Jurkat, Clone E6-1 (cell line): Measurements from ENCODE around the gene SEL1L3. TPM values are rescaled to one million over a fixed set of nuclear protein-coding genes. Genes with fewer than 3 reads are reported as not detected.
"Not testable (repeated sequence)": the region's sequence is repeated elsewhere in the genome, so short reads cannot be mapped to it uniquely, and the experiment has no call there.

ENCODE experiments used
- DNase-seq: peaks from one replicate; pipeline ENCODE4 v3.0.0-alpha.2; 2011; ENCODE audit warnings: low read depth, low spot score
- H3K4me3 ChIP-seq: 2 replicates; pipeline ENCODE4 v1.5.1; 2011; ENCODE audit warnings: mild to moderate bottlenecking, low read length, control low read depth, moderate library complexity
- polyA plus RNA-seq: library from polyadenylated mRNA; unstranded; fragments of >200 nt; gene quantifications from one replicate; pipeline ENCODE4 v1.2.1, GENCODE V29; 2012; ENCODE audit warnings: missing spikeins; ENCODE audit not compliant: insufficient read length, insufficient read depth

Gene SEL1L3
- 14.9 TPM for polyA plus RNA-seq

DNA sequence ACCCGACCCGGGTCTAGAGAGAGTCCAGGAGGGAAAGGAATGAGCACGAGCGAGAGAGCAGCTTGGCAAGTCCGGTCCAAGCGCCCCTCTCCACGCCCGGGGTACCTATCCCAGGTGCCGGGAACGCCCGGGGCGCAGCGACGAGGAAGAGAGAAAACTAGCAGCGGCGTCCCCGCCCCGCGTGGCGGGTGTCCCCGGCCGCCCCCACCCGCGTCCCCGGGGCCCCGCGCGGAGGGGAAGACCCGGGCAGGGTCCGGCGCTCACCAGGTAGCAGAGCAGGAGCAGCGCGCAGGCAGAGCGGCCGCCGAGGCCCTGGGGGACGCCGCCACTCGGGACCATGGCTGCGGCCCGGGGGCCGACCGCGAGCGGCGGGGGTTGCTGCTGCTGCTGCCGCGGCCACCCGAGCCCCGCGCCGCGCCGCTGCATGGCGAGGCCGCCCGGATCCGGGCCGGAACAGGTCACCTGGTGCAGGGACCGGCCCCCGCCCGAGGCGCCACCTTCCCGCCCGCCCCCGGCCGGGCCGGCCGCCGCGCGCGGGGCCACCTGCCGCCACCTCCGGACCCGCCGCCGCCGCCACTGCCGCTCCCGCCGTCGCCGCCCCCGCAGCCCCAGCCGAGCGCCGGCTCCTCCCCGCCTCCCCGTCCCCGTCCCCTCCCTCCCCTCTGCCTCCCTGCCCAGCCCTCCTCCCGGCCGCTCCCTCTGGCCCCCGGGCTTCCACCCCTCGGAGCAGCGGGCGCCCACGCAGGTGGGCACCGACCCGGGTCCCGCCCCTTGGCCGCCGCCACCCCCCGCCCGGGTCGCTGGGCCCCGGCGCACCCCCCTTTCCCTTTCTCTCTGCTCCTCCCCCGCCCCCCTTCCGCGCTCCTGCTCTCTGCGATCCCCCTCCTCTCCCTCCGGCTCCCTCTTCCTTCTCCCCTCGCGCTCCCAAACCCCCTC is at the start of gene SEL1L3:
SEL1L3 (minus strand) TSS at position 578 of the 936 bp plus-strand sequence; CDS start at position 426, 152 bp downstream.
- no peak for DNase-seq
- H3K4me3 ChIP-seq = peak within 1 kb of the TSS; percentile 52

DNA sequence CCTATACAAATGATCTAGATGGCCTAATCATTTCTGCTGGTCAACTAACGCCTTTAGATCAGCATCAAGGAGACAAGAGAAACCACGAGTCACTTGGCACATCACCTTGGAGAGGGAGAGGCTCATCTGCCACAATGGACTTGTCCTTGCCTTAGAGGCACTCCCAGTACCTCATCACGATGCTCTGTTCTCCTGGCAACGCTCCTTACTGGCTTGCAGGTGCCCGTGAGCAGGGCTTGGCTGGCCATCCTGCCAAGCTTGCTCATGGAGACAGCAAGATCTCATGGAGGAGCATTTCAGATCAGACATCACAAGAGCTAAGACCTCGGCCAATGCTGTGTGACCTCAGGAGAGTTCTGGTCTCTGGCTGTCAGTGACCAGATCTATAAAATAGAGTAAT is 48.6 kb upstream of the SEL1L3 start:
- no peak for DNase-seq
- no peak overlapping the region for H3K4me3 ChIP-seq

DNA sequence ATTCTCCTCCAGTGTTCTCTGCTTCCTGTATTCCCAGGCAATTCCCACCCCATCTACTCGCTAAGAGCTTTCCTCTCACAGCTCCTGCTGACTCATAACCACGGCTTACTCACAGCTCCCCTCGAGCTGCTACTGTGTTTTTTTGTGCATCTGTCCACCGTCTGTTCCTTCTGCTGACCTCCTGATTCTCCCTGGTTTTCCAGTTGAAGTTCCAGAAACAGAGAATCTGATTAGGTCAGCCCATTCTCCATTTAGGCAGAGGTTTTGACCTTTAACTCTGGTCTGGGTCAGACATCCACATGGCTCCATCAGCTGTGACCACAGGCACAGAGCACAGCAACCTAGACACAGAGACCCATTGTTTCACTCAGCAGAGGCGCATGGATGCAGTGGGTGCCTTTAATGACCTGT is 45.7 kb upstream of the SEL1L3 start:
- H3K4me3 ChIP-seq = no peak overlapping the region
- no peak for DNase-seq

DNA sequence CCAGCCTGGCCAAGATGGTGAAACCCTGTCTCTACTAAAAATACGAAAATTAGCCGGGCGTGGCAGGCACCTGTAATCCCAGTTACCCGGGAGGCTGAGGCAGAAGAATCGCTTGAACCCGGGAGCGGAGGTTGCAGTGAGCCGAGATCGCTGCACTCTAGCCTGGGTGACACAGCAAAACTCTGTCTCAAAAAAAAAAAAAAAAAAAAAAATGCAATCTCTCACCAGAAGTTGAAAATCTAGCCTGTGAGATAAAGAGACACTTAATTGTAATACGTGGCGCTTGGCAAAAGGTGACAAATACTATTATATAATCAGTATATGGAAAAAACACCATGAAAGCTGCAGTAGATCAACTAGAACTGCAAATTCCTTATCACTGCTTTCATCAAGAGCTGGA is 43.3 kb upstream of the SEL1L3 start:
- not testable (repeated sequence) for DNase-seq

DNA sequence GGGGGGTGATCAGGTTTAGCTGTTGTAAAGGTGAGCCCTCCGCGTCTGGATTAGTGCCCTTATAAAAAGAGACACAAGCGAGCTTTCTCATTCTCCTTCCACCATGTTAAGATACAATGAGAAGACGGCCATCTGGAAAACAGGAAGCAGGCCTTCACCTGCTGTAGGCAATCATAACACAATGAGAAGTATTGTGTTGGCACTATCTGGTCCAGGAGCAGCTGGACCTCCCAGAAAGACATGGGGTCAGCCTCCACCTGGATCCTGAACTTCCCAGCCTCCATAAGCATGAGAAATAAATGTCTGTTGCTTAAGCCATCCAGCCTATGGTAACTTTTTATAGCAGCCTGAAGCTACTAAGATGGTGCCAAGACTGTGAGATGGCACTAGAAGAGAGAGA is 42.6 kb upstream of the SEL1L3 start:
- no peak for DNase-seq
- no peak overlapping the region for H3K4me3 ChIP-seq

More for the DNA sequence above, 43.3 kb upstream of the SEL1L3 start:
- H3K4me3 ChIP-seq = not testable (repeated sequence)

DNA sequence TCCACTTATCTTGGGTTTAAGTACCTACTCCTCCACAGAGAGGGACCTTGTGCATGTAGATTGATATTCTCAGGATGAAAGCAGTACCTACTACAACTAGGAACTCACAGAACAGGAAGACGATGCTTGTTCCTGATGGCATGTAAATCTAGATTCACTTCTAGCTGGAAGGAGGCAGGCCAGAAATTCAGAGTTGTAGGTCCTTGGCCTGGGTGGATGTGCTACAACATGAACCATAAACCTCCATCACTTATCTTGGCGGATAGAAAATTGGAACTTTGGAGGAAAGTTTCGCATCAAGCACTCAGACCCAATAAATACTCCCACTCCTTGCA is 41.9 kb upstream of the SEL1L3 start:
- no peak for DNase-seq
- no peak overlapping the region for H3K4me3 ChIP-seq

DNA sequence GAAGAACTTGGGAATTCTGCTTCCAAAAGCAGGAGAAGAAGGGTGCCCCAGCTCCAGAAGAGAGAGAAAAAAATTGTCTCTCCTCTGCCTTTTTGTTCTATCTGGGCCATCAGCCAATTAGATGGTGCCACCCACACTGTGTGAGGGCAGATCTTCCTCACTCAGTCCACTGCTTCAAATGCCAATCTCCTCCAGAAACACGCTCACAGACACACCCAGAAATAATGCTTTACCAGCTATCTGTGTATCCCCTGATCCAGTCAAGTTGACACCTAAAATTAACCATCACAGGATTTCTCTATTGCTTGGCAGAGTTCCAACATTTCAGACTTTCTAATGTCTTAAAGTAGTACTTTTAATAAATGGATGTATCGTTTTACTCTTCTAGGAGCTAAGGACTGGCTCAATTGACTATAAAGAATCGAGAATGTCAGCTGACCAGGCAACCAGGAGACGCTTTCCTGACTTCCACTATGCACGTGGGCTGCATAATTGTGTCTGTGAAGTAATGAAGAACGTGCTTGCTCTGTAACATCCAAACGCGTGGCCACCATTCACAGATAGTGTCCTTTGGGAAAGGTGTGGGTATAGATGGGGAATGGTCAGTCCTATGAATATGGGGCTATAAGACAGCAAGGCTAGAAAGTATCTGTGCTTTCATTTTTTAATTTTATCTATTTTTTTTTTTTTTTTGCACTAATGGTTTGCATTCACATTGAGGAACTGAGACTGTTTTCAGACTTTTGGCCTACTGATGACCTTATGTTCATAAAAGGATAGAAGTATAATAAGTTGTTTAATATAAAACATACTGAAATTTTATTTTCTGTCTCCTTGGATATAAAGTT is 41.3 kb upstream of the SEL1L3 start:
- no peak overlapping the region for H3K4me3 ChIP-seq
- no peak for DNase-seq

DNA sequence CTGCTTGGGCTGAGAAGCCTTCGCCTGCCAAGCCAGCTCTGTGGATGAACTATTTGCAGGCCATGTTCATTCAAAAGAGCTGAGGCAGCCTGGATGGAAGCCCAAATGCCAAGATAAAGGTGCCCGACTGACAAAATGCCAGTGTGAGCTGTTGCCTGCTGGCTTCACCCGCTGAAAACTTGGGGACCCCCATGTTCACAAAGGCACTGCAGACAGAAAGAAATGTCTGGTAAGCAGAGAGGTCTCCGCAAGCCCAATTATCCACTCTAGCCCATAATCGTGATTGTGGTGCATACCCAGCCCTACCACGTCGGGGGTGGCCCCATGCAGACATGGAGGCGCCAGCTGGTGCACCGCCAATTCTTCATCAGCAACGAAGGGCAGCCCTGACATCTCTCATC is 38.2 kb upstream of the SEL1L3 start:
- no peak for DNase-seq

DNA sequence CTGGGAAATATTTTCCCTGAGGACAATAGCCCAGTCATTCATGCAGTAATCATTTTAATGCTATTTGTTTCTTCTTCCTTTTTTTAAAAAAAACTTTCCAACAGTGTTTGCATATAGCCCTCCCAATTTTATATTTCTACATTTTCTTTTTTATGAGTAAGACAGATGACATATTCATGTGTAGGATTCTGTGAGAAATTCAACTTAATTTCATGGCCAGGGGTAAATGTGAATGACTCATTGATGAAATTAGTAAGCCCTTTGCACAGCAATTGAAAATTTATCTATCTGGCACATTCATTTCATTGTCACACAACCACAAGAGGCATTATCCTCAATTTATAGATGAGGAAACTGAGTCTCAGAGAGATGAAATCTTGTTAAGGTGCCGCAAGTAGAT is 37.5 kb upstream of the SEL1L3 start:
- DNase-seq = no peak
- H3K4me3 ChIP-seq = no peak overlapping the region

More for the DNA sequence above, 38.2 kb upstream of the SEL1L3 start:
- H3K4me3 ChIP-seq = no peak overlapping the region

DNA sequence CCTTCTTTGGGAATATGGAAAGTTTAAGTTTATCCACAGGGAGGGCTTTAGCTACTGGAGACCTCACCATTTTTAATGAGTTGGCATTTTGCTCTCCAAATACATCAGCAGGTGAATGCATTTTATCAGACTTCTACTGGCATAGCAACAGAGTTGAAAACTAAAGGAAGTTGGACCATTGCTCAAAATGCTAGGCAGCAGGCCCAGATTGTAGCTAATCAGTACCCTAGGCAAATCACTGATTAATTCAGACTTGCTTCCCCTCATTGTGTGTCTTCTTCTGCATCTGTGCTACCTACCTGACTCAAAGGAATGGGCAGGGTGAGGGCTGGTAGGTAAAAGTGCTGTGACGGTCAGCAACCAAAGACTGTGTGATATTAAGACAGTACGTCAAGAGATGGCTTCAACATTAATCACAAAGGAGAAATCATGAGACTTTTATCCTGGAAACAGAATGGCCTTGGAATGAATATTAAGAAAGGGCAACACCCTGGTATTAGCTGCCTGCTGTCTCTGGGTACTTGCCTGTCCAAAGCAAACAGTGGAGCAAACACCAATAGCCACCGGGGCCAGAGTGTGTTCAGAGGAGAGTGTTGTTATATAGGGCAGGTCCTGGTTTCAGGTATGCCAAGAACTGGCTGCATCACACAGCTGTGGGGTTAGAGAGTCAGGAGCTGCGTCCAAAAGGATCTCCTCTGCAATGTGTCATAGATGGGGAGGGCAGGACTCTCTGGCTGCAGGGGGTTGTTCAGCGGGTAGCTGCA is 34.2 kb upstream of the SEL1L3 start:
- no peak for DNase-seq
- H3K4me3 ChIP-seq = no peak overlapping the region

DNA sequence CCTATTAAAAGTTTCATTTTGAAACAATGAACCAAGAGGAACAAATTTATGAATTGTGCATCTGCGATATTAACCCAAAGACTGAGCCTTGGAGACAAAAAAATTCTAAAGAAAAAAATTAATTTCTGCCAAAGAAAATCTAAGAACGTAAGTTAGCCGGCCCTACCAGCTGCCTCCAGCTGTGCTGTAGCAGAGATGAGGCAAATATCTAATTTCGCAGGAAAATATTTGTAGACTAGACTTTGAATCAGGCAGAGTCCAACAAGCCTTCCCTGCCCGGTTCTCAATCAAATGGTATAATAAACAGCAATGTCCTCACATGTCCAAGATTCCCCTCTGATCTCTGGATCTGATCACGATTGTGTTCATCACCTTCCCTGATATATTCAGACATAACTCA is 30.0 kb upstream of the SEL1L3 start:
- no peak overlapping the region for H3K4me3 ChIP-seq
- DNase-seq = no peak

DNA sequence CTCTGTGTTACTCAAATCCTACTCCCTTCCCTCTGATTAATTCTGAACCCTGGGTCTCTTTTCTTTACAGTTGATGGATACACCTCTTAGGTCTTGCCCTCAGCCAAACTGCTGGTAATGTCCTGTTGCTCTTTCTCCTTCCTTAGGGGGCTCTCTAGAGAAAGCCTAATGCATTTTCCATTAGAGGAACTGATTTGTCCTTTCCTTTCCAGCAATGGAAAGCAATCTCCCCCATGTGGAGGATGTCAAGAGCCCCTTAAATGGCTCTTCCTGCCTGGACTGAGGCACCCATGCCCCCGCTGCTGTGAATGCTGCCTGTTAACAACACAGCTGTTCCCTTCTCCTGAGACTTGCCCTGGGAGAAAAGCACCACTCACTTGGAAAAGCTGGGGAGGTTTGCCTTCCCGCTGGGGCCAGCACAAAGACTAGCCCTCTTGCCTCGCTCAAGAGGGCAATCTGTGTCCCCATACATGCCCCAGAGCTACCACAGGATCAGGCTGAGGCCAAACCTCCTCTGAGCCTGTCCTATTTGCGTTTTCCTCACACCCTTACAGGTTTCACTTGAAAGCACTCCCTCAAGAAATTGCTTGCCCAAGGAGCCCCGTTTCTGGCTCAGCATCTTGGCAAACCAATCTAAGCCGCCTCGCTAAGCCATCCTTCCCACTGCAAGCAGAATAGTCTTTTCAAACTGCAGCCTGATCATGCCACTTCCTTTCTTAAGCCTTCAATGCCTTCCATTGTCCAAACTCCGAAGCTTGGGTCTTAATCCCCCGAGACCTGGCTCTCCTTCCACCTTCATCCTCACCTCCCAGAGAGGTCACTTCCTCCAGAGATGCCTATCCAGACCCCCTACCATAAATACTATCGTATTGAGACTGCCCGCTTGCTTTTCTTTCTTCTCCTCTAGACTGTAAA is 28.0 kb upstream of the SEL1L3 start:
- H3K4me3 ChIP-seq = no peak overlapping the region
- no peak for DNase-seq

DNA sequence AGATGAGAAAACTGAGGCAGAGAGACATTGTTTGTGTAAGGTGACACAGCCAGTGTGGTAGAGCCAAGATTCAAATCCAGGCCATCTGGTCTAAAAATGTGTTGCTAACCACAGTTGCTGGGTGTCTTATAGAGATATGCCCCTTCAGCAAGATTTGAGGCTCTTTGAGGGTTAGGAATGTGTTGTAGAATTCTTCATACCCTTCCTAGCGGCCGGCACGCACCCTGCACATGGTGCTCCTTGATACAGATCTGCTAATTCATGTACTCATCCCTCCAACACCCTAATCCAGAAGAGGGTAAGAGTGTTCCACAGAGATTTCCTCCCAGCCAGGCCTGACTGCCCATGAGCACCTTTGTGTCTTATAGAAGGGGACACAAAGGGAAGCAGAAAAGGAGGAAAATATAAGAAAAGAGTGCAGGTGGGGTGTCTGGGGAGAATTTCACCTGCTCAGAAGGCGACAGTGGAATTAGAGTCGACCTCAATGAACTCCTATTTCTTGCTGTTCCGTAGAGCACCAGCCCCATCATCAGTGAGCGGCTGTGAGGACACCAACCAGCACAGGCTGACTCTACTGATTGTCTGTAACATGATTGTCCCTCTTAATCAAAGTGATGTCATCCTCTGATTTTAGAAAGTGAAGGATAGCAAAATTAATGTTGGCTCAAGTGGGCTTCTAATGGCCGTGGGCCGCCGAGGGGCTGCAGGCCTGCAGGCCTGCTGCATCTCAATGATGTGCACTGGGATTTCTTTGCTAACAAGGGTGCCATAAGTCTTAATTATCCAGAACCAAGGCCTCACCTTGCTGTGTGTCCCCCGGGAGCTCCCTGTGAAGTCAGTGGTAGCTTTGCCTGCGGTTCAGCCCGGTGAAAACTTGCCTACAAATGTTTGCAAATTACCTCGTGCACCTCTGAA is 27.1 kb upstream of the SEL1L3 start:
- H3K4me3 ChIP-seq = no peak overlapping the region
- no peak for DNase-seq

DNA sequence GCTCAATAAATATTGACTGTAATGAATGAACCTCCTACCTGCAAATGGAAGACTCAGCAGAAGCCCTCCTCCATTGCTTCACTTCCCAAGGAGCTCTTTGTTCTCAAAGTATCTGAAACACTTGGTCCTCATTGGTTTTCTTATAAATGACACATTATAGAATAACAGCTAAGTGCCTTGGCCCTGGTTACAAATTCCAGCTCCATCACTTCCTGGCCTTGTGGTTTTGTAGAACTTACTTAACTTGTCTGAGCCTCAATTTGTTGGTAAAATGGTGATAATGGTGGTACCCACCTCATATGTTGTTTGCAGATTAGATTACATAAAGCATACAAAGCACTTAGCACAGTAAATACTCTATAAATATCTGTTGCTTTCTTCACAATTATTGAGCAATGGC is 26.0 kb upstream of the SEL1L3 start:
- no peak for DNase-seq
- no peak overlapping the region for H3K4me3 ChIP-seq

DNA sequence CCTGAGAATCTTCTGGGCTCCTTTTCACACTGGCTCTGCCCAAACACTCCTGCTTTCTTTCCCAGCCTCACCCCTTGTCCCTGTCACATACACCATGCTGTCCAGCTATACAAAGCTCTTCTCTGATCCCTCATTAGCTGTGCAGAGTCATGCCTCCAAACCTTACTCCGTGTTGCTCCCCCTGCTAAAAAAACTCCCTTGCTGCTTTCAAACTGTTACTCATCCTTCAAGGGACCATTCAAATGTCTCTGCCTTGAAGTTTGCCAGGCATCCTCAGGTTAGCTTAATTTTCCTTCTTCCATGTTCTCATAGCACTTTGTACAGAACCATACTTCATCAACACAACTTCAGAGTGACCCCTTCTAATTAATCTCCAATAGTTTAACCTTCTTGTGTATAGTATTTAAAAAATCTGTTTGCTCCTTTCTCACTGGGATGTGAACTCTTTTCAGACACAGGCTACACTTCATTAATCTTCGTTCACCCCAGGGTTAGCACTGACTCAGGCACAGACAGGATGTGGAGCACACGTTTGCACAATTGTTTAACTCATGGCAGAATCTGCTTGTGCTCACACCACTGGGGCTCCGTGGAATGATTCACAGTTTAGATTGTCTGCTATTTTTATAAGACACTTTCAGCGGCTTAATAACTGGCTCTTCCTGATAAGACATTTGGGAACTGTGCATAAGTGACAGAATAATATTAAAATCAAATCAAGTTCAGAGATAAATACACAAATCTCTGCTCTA is 21.4 kb upstream of the SEL1L3 start:
- no peak overlapping the region for H3K4me3 ChIP-seq
- DNase-seq = no peak

DNA sequence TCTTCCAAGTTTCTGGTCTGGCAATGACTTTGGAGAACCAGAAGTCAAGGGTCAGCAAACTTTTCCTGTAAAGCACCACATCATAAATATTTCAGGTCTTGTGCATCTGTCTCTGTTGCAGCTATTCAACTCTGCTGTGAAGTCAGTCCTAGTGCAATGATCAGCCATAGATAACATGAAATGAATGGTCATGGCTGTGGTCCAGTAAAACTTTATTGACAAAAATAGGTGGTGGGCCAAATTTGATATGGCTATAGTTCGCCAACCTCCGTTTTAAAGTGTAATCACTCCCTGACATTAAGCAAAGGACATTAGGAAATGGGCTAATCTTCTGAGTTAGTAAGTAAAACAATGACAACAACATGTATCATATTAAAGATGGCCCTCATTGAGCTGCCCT is 20.8 kb upstream of the SEL1L3 start:
- no peak overlapping the region for H3K4me3 ChIP-seq
- DNase-seq = no peak

DNA sequence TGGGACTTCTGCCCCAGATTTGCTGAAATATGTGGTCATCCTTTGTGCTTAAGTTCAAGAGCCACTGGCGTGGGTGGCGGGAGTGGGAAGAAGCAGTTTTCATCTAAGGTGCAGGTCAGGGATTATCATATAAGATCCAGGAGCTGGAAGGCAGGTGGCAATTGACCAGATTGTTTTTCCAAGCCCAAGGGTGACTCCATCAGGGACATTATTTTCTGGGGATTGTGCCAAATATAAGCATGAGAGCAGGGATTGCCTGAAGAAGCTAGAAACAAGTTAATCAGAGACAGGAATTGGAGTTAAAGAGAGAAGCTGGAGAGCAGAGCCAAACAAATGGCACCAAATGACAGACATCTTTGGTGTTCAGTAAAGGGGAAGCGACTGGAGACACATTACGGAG is 19.4 kb upstream of the SEL1L3 start:
- no peak for DNase-seq

More for the DNA sequence above, 19.4 kb upstream of the SEL1L3 start:
- no peak overlapping the region for H3K4me3 ChIP-seq
